HUDEP-2 (cell line): ENCODE results near the gene KLHDC4.
A peak's percentile ranks its signal among the peaks of the same experiment; 100 is the strongest.
"Not testable (repeated sequence)": the region's sequence is repeated elsewhere in the genome, so short reads cannot be mapped to it uniquely, and the experiment has no call there.

Source experiments
- DNase-seq, 76 experiments: peaks; one replicate each; lab custom pipeline; 2025; ENCODE audit not compliant: unreplicated experiment in 76 of 76; lab: John Stamatoyannopoulos, UW

KLHDC4 gene

GRCh38 chr16:87686697-87687096 is 79.1 kb downstream of the KLHDC4 start:
- DNase-seq, result no peak

GRCh38 chr16:87685766-87686165 is 80.0 kb downstream of the KLHDC4 start:
- no peak for DNase-seq

GRCh38 chr16:87685405-87685755 is 80.4 kb downstream of the KLHDC4 start:
- no peak for DNase-seq

GRCh38 chr16:87684711-87685404 is 80.9 kb downstream of the KLHDC4 start:
- no peak for DNase-seq

- no peak for DNase-seq
These were observed 81.6 kb downstream of the KLHDC4 start for GRCh38 chr16:87684106-87684677.

- no peak for DNase-seq
These were observed 82.9 kb downstream of the KLHDC4 start for GRCh38 chr16:87682852-87683399.

GRCh38 chr16:87681981-87682570 is 83.7 kb downstream of the KLHDC4 start:
- DNase-seq, result no peak

- not testable (repeated sequence) for DNase-seq
These were observed 84.7 kb downstream of the KLHDC4 start for GRCh38 chr16:87681051-87681602.

- no peak for DNase-seq
These were observed 85.5 kb downstream of the KLHDC4 start for GRCh38 chr16:87680272-87680644.

- DNase-seq, result no peak
These were observed 86.1 kb downstream of the KLHDC4 start for GRCh38 chr16:87679593-87680271.

GRCh38 chr16:87678618-87679017 is 87.2 kb downstream of the KLHDC4 start:
- DNase-seq, result no peak

- no peak for DNase-seq
These were observed 88.0 kb downstream of the KLHDC4 start for GRCh38 chr16:87677830-87678229.

- no peak for DNase-seq
These were observed 90.6 kb downstream of the KLHDC4 start for GRCh38 chr16:87675111-87675719.

- no peak for DNase-seq
These were observed 91.4 kb downstream of the KLHDC4 start for GRCh38 chr16:87674419-87674818.

- DNase-seq, result no peak
These were observed 94.0 kb downstream of the KLHDC4 start for GRCh38 chr16:87671715-87672270.

- DNase-seq, result peak in 1 of 76 experiments; percentile 4
These were observed 94.6 kb downstream of the KLHDC4 start for GRCh38 chr16:87671221-87671620.

GRCh38 chr16:87669672-87670071 is 96.1 kb downstream of the KLHDC4 start:
- DNase-seq, result no peak

- no peak for DNase-seq
These were observed 97.8 kb downstream of the KLHDC4 start for GRCh38 chr16:87667946-87668345.

- no peak for DNase-seq
These were observed 98.3 kb downstream of the KLHDC4 start for GRCh38 chr16:87667443-87667842.

- no peak for DNase-seq
These were observed 98.9 kb downstream of the KLHDC4 start for GRCh38 chr16:87666919-87667318.
